IPS-18c (cell line): Measurements from ENCODE around the gene MFGE8.

ENCODE experiments used
- H3K4me3 ChIP-seq: 2 replicates; pipeline ENCODE4 v1.7.0; 2013; ENCODE audit warnings: low read depth, mild to moderate bottlenecking, low read length, moderate library complexity; ENCODE audit not compliant: insufficient read depth
- H3K9me3 ChIP-seq: one replicate; pipeline ENCODE4 v1.6.1; 2013; ENCODE audit warnings: mild to moderate bottlenecking, low read length, moderate library complexity; ENCODE audit not compliant: control insufficient read depth, insufficient read depth

Gene MFGE8

DNA sequence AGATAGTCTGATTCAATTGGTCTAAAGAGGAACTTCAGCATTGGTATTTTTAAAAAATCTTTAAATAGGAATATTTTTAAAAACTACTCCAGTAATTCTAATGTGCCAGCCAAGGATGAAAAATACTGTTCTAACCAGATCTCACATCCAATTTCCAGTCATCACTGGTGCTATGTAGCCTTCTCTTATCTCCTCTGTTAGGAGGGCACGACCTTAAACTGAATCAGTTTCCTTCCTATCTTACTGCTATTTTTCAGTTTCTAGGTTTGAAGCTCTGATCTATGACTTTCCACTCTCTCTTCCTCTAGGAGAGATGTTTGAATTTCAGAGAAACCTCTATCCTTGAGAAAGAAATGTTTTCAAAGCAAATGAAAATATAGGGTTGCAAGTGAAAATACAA is 49.8 kb downstream of the MFGE8 start:
- Histone ChIP-seq H3K9me3 (peaks cover under 1% of the 10 kb centered on the region), H3K4me3 (no peak overlapping the region)

DNA sequence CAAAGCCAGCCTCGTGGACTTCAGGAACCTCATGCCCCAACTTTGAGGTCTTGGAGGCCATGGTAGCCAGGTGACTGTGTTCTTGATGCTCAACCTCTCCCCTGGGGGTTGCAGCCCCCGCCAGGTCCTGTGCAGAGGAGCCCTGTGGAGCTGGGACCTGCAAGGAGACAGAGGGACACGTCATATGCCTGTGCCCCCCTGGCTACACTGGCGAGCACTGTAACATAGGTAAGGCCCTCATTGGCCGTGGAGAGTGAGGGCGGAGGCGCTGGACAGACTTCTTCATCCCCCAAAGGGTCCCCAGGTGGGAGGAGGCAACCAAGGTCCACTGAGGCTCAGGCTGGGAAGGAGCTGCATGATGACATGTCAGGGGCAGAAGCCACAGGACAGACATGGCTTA is 53.0 kb downstream of the MFGE8 start:
- Histone ChIP-seq H3K9me3 (peaks cover 5% of the 10 kb centered on the region), H3K4me3 (no peak overlapping the region)

DNA sequence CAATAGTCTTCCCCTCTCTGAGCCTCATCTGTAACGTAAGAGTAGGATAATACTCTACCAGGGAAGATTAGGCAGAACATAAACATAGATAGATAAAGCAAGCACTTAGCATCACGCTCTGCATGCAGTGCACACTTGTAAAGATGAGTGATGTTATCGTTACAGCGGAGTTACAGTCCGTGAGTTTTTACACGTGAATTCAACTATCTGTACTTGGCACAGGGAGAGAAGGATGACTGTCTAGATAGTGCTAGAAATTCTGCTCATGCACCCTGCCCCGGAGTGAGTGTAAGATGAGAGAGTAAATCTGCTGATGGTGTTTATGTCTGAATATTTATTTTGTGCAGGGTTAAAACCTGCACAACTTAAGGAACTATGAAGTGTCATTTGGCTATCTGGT is 53.6 kb downstream of the MFGE8 start:
- Histone ChIP-seq H3K9me3 (peaks cover 6% of the 10 kb centered on the region), H3K4me3 (no peak overlapping the region)

DNA sequence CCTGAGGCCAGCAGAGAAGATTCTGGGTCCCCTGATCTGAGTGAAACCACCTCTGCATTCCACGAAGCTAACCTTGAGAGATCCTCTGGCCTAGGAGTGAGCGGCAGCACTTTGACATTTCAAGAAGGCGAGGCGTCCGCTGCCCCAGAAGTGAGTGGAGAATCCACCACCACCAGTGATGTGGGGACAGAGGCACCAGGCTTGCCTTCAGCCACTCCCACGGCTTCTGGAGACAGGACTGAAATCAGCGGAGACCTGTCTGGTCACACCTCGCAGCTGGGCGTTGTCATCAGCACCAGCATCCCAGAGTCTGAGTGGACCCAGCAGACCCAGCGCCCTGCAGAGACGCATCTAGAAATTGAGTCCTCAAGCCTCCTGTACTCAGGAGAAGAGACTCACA is 54.2 kb downstream of the MFGE8 start:
- Histone ChIP-seq H3K9me3 (peaks cover 9% of the 10 kb centered on the region), H3K4me3 (no peak overlapping the region)

DNA sequence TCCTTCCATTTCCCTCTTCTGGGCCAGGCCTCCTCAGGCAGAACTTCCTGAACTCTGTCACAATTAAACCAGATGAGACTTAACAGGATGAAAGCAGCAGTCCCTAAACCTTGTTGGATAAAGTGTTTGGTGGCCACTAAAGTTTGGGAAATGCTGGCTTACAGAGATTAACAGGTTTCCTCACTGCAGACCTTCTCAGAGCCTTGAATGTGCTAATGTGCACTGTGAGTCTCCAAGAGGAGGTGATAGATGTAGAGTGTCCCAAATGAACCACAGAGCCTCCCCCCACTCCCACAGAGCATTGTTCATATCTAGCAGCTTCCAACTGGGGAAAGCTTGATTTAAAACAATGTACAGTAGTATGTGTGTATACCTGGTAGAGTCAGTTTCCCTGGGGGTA is 60.7 kb downstream of the MFGE8 start:
- H3K4me3 ChIP-seq = no peak overlapping the region

DNA sequence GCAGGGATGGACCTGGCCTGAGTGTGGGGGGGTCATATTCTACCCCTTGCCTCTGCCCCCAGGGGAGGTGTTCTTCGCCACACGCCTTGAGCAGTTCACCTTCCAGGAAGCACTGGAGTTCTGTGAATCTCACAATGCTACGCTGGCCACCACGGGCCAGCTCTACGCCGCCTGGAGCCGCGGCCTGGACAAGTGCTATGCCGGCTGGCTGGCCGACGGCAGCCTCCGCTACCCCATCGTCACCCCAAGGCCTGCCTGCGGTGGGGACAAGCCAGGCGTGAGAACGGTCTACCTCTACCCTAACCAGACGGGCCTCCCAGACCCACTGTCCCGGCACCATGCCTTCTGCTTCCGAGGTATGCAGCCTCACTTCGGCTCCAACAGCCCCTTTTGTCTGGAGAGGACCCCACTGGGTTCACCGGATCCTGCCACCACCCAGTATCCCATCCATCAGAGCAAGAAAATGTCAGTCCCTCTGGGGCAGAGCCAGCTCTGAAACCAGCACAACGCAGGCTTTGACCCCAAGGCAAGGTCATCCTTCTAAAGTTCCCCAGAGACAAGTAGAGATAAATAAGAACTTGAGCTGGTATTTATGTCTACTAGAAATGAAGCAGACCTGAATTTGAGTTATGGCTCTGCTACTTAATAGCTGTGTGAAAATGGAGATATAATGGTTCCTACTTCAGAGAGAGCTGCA is 63.7 kb downstream of the MFGE8 start:
- peaks cover 3% of the 10 kb centered on the region for H3K9me3 ChIP-seq
- no peak overlapping the region for H3K4me3 ChIP-seq

More for the DNA sequence above, 60.7 kb downstream of the MFGE8 start:
- peaks cover 7% of the 10 kb centered on the region for H3K9me3 ChIP-seq
